LoVo (cell line): ENCODE data around the gene MYLK2.
A peak's percentile ranks its signal among the peaks of the same experiment; 100 is the strongest.

ENCODE experiments used
- DNase-seq: peaks from one replicate; pipeline ENCODE4 v3.0.0-alpha.2; 2016; ENCODE audit warnings: low spot score

MYLK2 gene

DNA sequence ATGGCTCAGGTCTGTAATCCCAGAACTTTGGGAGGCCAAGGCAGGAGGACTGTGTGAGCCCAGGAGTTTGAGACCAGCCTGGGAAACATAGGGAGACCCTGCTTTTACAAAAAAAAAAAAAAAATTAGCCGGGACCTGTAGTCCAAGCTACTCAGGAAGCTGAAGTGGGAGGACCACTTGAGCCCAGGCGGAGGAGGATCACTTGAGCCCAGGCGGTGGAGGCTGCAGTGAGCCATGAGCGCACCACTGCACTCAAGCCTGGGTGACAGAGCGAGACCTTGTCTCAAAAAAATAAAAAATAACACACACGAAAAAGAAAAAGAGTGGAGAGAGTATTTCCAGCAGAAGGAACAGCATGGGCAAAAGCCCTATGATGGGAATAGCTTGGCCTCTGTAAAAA, 53.2 kb downstream of the MYLK2 start:
- DNase-seq, result no peak

DNA sequence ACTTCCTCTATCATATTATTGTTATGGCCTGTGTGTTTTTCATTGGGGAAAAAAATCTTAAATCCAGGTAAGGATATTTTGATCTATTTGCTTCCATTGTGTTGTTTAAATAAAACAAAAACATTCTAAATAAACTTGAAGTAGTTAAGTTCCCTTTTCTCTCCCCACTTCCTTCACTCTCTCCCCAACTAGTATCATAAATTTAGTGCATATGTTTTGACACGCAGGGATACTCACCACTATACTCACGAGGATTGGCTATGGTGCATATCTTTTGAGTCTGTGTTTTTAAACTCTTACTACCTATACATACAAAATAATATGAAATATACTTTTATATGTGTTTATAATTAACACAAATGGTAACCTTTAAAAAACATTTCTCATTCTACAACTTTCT, 56.5 kb downstream of the MYLK2 start:
- no peak for DNase-seq

DNA sequence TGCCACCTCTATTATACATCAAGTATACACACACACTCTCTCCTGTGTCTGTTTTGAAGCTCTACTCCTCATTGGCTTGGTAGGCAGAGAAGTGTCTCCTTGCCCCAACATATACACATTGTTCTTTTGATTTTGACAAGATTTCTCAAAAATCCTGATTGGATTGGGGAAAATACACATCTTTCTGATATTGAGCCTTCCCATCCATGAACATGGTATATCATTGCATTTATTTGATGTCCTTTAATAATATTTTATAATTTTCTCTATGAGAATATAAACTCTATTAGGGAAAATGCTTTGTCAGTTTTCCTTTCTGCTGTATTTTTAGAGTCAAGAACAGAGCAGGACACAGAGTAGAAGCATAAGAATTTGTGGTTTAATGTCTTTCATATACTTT, 58.5 kb downstream of the MYLK2 start:
- DNase-seq, result no peak

DNA sequence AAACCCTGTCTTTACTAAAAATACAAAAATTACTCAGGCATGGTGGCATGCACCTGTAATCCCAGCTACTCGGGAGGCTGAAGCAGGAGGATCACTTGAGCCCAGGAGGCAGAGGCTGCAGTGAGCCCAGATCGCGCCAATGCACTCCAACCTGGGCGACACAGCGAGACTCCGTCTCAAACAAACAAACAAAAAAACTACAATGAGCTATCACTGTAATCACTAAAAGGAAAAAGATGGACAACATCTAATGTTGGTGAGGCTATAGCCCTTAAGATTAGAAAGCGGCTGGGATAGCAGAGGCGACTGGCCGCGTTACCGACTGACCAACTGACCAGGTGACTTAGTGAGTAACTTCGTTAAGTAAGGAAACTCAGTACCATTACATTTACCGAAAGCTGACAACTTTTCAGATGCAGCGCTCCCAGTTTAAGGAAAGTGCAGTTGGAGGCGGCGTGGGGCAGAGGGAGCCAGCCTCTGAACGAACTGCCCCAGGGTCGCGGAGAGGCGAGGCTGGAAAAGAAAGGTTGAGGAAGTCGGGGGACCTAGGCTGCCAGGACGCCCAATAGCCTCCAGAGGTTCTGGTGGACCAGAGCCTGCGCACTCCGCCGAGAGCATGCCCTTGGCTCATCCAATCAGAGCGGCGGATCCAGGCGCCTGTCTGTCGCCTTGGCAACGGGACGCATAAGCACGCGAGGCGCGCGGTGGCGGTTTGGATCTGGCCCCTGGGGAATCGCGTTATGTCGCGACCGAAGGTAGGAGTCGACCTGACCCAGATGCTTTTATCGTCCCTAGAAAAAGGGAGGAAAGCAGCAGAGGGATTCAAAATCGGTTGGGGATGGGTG, 60.2 kb downstream of the MYLK2 start:
- DNase-seq, result peak; percentile 95

DNA sequence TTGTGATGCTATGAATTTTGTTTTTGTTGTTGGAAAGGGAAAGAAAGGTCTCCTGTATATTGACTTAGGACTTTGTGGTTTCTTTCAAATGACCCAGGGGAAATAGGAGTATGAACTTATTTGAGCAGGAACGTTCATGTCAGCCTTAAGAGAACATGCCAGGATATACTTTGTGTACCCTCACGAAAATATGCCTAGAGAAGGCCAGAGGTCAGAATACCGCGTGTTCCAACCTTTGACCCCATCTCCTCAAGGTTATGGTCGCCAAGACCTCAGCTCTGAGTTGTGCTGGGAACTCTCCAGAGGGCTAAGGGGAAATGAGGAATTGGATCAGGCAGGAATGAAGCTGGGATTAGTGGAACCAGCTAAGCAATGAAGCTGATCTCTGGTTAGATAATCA, 62.8 kb downstream of the MYLK2 start:
- DNase-seq, result no peak

DNA sequence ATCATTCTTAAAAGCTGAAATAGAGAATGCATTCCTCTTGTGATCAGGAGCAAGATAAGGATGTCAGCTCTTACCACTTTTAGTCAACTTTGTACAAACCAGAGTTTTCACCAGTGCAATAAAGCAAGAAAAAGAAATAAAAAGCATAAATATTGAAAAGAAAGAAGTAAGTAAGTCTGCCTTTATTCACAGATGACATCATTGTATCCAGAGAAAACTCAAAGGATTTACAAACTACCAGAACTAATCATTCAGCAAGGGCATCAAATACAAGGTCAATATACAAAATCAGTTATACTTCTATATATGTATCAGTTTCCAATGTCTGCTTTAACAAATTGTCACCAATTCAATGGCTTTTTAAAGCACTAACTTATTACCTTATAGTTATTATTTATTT, 64.7 kb downstream of the MYLK2 start:
- DNase-seq, result no peak
